T follicular helper cell (primary cell): Measurements from ENCODE around the gene MEIS1.

Source experiments
- DNase-seq: peaks from one replicate; pipeline ENCODE4 v3.0.0-alpha.2; 2020; ENCODE audit warnings: low read depth

Gene MEIS1

DNA sequence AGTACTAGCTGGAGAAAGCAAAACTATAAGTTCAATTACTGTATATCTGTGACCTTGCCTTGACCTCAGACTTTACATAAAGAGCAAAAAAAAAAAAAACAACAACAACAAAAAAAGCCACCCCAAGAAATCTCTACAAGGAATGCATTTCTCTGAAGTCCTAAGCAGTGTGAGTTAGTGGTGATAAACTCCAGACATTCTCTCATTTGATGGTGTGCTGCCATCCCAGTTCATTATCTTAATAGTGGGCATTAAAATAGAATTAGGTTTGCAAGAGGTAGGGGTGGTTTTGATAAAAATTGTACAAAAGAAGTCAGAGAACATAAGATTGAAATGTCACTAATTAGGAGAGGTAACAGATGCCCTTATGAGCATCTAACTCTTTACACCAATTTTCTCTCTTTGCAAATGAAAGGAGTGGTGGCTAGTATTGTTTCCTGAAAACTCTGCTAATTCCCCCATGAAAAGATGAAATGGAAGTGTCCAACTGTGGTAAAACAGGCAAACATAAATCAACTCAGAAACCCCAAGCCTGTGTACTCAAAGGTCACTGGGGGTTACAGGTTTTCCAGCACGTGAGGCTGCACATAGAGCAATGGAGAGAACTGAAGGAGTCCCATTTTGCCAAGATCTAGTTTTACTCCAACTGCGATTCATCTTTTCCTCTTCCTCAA is 131.9 kb downstream of the MEIS1 start:
- no peak for DNase-seq

DNA sequence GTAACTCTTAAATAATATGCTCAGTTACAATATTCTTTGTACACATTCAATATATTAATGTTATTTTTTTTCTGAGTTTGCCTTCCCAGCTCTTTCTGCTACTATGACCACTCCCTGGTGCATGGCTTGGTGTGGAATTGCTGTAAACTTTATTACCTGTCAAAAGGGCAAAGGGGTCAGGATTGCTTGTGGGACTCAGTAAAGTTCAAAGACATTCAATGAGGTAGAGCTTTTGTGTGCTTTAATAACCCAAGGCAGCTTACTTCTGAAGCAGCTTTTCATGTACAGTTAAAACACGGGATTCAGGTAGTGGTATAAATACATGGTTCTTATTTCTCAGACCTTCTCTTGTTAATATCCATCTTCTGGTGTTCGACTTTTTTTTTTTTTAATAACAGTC is 132.8 kb downstream of the MEIS1 start:
- DNase-seq = no peak

- no peak for DNase-seq
These were observed 133.8 kb downstream of the MEIS1 start for GRCh38 chr2:66568650-66569300.

GRCh38 chr2:66569321-66569851 is 134.5 kb downstream of the MEIS1 start:
- no peak for DNase-seq

DNA sequence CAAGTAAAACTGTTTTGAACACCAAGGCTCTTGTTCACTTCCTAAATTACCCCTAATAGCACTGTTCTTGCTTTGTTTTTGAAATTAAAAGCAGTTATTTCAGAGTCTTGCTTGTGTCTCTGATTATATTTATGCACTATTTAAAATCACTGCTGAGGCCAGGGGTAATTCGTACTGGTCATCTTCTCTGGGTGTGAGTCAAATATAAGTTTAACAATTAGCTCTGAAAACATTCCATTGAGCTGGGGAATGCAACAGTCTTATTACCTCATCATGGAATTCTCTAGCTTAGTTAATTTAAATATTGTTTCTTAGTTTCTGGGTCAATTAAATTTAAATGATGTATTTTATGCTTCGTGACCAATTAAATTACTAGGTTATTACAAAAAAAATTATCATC is 135.0 kb downstream of the MEIS1 start:
- DNase-seq = no peak

GRCh38 chr2:66570471-66570870 is 135.5 kb downstream of the MEIS1 start:
- no peak for DNase-seq

DNA sequence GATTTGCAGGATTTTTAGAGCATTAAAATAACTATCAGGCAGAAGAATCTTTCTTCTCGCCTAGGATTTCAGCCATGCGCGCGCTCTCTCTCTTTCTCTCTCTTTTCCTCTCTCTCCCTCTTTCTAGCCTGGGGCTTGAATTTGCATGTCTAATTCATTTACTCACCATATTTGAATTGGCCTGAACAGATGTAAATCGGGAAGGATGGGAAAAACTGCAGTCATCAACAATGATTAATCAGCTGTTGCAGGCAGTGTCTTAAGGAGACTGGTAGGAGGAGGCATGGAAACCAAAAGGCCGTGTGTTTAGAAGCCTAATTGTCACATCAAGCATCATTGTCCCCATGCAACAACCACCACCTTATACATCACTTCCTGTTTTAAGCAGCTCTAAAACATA is 137.0 kb downstream of the MEIS1 start:
- DNase-seq = no peak

DNA sequence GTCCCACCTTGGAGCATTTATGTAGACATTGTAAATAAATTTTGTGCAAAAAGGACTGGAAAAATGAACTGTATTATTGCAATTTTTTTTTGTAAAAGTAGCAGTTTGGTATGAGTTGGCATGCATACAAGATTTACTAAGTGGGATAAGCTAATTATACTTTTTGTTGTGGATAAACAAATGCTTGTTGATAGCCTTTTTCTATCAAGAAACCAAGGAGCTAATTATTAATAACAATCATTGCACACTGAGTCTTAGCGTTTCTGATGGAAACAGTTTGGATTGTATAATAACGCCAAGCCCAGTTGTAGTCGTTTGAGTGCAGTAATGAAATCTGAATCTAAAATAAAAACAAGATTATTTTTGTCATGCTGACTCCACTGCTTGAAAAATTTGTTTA is 137.5 kb downstream of the MEIS1 start:
- no peak for DNase-seq

- DNase-seq = no peak
These were observed 138.5 kb downstream of the MEIS1 start for GRCh38 chr2:66573416-66573815.

DNA sequence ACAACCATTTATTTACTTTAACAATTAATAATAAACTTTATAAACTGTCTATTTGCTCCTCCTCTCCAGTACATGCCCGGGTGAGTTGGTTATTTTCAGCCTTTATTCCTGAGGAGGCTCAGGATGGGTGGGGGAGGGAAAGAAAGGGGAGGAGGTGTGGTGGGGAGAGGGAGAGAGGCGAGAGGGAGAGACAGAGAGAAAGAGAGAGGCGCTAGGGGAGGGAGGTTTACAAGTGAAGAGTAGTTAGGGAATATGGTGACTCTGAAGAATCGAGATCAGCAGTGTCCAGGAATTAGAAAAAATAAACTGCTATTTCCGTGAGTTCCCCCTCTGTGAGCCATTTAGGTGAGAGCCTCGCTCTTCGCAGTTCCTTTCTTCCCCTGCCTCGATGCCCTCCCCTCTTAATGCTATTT is 138.9 kb downstream of the MEIS1 start:
- DNase-seq = no peak

DNA sequence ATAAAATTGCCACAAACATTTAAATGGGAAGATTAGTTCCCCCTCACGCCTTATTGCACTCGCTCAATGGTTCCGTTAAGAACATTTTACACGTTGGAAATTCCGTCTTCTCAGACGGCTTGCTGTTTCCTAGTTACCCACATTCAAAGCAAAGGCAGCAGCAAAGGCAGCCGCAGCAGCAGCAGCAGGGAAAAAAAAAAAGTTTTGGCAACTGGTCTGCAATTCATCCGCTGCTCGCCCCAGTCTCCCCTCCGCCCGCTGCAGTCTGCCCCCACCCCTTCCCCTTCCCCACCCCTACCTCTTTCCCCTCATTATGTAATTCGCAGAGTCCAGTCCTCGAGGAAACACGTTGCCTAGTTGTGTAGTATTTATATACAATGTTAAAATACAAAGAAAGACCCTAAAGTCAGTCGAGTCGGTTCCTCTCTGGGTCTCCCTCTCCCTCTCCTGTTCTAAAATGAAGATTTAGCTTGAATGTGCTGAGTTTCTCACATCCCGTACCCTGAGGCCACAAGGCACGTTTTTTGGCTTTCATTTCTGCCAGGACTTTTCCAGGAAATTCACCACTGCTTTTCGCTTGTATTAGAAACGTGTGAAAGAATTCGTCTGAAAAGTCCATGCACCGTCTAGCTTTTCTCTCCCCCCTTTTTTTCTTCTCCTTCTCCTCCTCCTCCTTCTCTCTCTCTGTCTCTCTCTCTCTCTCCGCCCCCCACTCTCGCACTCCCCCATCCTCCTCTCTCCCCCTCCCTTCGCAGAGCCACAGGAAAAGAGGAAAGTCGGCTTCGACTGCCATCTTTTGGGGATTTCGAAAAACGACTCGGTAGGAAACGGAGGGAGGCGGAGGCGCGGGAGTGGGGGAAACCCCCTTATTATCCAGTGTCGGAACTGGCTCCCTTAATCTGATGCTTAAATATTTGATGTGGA is 140.0 kb downstream of the MEIS1 start:
- DNase-seq = no peak

- no peak for DNase-seq
These were observed 140.8 kb downstream of the MEIS1 start for GRCh38 chr2:66575625-66576310.

- DNase-seq = no peak
These were observed 141.3 kb downstream of the MEIS1 start for GRCh38 chr2:66576311-66576560.

GRCh38 chr2:66576561-66577320 is 141.8 kb downstream of the MEIS1 start:
- no peak for DNase-seq

DNA sequence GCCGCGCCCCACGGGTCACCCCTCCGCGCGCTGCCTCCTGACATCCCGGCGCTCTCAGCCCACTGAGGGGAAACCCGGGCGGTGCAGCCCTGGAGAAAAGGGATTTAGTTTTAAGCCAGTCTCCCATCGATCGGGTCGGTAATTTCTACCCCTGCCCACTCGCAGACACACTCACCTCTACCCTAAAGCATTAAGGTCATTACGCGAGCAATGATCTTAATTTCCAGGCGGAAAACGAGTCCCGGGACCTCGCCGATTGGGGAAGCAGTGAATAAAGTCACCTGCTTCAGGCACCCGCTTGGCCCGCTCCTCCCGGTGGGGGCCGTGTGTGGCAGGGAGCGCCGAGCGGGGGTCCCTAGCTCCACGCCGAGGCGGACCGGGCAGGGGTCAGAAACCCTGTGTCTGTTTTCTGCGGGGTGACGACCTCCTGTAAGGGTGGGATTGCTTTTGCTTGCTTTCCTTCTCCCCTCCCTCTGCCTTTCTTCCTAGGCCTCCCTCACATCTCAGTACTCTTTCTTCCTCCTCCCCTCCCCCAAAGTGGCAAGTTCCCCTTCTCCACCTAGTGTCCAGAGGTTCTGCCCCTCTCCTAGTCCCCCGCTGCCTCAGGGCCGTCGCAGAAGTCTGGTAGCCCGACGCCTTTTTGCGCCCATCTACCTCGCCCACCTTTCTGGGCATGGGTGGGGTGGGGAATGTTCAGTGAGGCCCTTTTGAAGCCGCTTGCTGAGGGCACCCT is 142.6 kb downstream of the MEIS1 start:
- no peak for DNase-seq

- no peak for DNase-seq
These were observed 143.2 kb downstream of the MEIS1 start for GRCh38 chr2:66578054-66578686.

- DNase-seq = no peak
These were observed 143.8 kb downstream of the MEIS1 start for GRCh38 chr2:66578687-66579106.

GRCh38 chr2:66579186-66580126 is 144.5 kb downstream of the MEIS1 start:
- DNase-seq = no peak
